Fibroblast of mammary gland (primary cell): Measurements from ENCODE around the gene CDH23.

Experiments used
- DNase-seq: peaks from one replicate; pipeline ENCODE4 v3.0.0-alpha.2; 2010; ENCODE audit warnings: low read depth
- H3K4me3 ChIP-seq: 2 replicates; pipeline ENCODE4 v1.5.1; 2011; ENCODE audit warnings: low read depth, mild to moderate bottlenecking, low read length, moderate library complexity; ENCODE audit not compliant: control insufficient read depth
- CTCF ChIP-seq: conservative IDR thresholded peaks from 2 replicates; pipeline ENCODE4 v1.5.1; 2011; ENCODE audit warnings: low read depth, low read length, inconsistent platforms; ENCODE audit not compliant: control insufficient read depth, insufficient read depth

CDH23 gene

GRCh38 chr10:71525721-71526120 is 129.0 kb downstream of the CDH23 start:
- TF ChIP-seq CTCF: no peak
- H3K4me3 ChIP-seq: no peak overlapping the region
- no peak for DNase-seq

GRCh38 chr10:71526653-71527052 is 129.9 kb downstream of the CDH23 start:
- no peak overlapping the region for H3K4me3 ChIP-seq
- TF ChIP-seq CTCF: no peak
- no peak for DNase-seq

- TF ChIP-seq CTCF: no peak
- no peak overlapping the region for H3K4me3 ChIP-seq
- DNase-seq: no peak
These were observed 130.4 kb downstream of the CDH23 start for GRCh38 chr10:71527135-71527534.

GRCh38 chr10:71528371-71529206 is 131.9 kb downstream of the CDH23 start:
- H3K4me3 ChIP-seq: no peak overlapping the region
- no peak for DNase-seq
- TF ChIP-seq CTCF: no peak

DNA sequence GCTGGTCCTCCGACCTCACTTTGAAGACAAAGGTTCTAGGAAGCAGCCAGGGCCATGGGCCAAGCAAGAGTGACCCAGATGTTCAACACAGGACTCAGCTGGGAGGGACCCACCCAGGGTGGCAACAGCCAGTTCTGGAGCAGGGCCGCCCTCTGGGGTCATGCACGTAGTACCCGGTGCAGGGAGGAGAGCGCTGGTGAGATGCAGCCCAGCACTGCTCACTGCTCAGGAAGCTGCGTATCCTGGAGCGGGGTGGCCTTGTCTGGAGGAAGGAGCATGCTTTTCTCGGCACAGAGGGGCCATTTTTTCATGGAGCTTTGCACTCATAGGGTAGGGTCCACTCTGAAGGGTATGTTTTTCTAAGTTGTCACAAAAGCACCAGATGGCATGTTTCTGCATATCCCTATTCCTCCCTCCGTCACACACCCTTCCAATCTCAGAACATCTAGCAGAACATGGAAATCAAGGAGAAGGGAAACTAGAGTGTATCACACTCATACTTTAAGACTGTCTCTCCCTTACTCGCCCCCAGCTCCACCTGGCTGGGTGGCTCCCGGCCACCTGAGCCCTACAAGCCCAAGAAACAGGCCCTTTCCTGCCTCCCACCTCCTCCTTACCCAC is 132.6 kb downstream of the CDH23 start:
- H3K4me3 ChIP-seq: no peak overlapping the region
- TF ChIP-seq CTCF: no peak
- DNase-seq: no peak

DNA sequence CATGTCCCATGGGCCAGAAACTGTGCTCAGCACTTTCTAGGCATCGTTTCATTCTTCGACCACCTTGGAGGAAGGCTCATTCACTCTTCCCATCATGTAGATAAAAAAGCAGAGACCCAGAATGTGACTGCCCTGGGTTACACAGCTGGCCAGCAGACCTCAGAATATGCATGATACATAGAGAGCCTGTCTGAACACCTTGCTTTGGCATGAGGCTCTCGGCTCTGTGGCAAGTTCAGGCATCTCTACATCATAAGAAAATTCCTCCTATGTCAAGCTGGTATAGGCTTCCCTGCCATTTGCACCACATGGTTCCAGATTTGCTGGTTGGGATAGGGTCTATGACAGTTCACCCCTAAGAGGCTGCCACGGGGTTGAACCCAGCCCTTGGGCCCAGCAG is 134.1 kb downstream of the CDH23 start:
- no peak overlapping the region for H3K4me3 ChIP-seq
- no peak for DNase-seq
- no peak for TF ChIP-seq CTCF
